Cerebellar nuclear complex (tissue), 1 donor: ENCODE measurements around the gene GOLGA8S.
"Not testable (repeated sequence)": the region's sequence is repeated elsewhere in the genome, so short reads cannot be mapped to it uniquely, and the experiment has no call there.

Experiments used
- DNase-seq, 2 experiments: peaks; one replicate each; lab custom pipeline; 2025; lab: John Stamatoyannopoulos, UW

The GOLGA8S gene, protein sequence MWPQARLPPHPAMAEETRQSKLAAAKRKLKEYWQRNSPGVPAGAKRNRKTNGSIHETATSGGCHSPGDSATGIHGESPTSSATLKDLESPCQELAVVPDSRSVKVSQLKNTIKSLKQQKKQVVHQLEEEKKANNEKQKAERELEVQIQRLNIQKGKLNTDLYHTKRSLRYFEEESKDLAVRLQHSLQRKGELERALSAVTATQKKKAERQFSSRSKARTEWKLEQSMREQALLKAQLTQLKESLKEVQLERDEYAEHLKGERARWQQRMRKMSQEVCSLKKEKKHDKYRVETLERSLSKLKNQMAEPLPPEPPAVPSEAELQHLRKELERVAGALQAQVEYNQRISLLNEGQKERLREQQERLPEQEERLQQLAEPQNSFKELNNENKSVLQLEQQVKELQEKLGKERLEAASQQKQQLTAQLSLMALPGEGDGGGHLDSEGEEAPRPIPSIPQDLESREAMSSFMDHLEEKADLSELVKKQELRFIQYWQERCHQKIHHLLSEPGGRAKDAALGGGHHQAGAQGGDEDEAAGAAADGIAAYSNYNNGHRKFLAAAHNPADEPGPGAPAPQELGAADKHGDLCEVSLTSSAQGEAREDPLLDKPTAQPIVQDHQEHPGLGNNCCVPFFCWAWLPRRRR

DNA sequence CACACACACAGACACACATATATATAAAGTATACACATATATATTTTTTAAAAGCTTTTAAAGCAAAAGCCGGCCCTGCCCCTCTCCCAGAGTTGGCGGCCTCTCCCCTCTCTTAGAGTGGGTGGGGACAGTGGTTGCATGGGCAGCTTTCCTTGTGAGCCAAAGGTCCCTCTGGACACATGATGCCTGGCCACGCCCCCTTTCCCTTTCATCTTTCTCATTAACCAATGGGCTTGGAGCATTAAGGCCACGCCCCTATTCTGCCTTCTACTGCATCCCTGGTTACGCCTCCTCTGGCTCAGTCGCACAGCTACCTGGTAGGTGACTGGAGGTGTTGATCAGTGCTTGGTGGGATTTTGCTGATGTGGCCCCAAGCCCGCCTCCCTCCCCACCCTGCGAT is at the start of gene GOLGA8S:
Gene GOLGA8S (plus strand): TSS at position 301 of the 400 bp plus-strand sequence. CDS start 62 bp downstream, at position 363.
- not testable (repeated sequence) for DNase-seq

DNA sequence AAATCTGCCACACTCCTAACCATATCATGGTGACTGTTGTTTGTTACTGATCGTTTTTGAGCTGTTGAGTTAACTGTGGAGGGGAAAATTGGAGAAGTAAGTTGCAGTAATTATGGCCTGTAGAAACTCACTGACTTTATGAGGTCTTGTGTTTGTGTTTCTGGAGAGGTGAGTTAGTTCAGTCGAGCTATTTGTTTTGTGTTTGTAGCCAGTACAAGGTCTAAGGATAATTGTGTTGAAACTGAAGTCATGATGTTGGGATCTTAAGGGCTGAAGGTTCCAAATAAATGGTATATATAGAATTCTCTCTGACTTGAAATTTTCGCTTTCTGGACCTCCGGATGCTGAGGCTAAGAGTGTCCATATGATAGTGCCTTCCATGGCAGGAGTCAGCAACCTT is 49.7 kb upstream of the GOLGA8S start:
- not testable (repeated sequence) for DNase-seq

DNA sequence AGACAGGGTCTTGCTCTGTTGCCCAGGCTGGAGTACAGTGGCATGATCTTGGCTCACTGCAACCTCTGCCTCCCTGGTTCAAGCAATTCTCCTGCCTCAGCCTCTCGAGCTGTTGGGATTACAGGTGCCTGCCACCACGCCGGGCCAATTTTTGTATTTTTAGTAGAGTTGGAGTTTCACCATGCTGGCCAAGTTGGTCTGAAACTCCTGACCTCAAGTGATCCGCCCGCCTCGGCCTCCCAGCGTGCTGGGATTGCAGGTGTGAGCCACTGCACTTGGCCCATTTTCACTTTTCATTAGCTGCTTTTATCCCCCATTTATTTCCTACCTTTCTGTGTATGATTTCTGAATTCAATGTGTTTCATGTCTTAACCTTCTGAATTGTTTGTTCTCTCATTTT is 48.6 kb upstream of the GOLGA8S start:
- DNase-seq: not testable (repeated sequence)

DNA sequence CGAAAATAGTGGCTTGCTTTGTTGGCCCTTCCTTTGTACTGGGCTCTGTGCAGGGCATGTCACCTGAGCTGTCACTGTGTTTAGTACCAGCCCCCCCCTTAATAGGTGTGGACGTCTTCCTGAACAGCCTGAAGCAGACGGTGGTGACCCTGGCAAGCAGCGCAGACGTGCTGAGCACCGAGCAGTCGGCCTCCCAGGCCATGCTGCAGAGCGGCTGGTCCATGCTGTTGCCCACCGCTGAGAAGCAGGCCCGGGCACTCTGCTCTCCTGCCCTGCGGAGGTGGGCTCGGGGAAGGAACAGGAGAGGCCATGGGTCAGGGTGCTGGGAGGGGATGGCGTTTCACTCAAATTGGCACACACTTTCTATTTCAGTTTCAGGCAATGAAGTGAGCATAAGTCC is 43.3 kb upstream of the GOLGA8S start:
- not testable (repeated sequence) for DNase-seq

DNA sequence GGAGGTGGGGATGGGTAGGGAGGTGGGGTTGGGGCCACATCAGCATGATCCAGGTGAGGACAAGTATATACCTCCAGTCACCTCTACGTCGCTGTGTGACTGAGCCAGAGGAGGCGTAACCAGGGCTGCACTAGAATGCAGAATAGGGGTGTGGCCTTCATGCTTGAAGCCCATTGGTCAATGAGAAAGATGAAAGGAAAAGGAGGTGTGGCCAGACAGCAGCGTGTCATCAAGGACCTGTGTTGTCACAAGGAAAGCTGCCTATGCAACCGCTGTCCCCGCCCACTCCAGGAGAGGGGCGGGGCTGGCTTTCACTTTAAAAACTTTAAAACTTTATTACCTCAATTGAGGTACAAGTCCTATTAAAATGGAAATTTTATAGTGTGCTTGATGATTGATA is 20.5 kb upstream of the GOLGA8S start, which contains the start of gene GOLGA6L26:
Gene GOLGA6L26 (minus strand): TSS at position 101 of the 400 bp plus-strand sequence. CDS start 61 bp downstream, at position 40.
- not testable (repeated sequence) for DNase-seq

DNA sequence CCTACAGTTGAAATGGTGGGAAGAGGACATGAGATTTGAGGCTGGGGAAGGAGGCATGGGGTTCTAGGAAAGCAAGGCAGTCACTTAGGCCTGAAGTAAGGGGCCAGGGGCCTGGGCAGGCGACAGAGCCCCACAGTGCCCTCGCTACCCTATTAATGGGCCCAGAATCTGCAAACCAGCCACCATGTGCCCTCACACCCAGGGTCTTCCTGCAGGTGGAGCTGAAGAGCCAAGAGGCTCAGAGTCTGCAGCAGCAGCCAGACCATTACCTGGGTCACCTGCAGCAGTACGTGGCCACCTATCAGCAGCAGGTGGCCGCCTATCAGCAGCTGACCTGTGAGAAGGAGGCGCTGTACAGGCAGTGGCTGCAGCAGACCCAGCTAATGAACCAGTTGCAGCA is 8.1 kb downstream of the GOLGA8S start:
- DNase-seq: not testable (repeated sequence)

DNA sequence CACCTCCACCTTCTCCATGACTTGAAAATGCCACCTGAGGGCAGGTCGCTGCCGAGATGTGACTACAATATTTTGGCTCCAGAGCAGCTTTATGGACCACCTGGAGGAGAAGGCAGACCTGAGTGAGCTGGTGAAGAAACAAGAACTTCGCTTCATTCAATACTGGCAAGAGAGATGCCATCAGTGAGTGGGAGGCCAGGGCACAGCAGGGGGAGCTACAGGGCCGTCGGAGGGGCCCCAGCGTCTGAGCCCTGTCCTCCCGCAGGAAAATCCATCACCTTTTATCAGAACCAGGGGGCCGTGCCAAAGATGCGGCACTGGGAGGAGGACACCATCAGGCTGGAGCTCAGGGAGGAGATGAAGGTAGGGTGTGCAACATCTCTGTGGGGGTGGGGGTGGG is 9.7 kb downstream of the GOLGA8S start:
- DNase-seq: not testable (repeated sequence)

DNA sequence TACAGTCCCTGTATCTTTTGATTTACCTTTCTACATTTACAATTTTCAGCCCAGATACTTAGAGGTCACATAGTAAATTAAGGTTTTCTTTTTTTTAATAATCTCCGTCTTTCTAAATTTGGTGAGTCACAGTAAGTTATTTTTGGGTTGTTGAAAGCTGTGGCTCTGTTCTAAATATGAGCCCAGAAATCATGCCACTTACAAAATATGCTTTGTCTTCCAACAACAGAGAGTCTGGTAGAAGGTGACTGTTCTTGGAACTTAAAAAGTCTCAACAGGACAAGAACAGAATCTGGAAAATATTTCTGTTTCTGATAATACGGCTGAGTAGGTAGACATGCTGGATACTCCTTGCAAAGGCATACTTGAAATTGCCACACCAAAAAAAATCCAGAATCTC is 16.0 kb downstream of the GOLGA8S start:
- DNase-seq: no peak

DNA sequence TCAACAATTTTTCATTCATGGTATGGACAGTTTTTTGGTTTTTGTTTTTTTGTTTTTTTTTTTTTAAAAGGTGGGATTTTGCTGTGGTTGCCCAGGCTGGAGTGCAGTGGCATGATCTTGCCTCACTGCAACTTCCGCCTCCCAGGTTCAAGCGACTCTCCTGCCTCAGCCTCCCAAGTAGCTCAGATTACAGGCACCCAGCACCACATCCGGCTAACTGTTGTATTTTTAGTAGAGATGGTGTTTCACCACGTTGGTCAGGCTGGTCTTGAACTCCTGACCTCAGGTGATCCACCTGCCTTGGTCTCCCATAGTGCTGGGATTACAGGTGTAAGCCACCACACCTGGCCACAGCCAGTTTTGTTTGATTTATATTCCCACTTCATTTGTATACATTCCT is 16.6 kb downstream of the GOLGA8S start:
- not testable (repeated sequence) for DNase-seq

DNA sequence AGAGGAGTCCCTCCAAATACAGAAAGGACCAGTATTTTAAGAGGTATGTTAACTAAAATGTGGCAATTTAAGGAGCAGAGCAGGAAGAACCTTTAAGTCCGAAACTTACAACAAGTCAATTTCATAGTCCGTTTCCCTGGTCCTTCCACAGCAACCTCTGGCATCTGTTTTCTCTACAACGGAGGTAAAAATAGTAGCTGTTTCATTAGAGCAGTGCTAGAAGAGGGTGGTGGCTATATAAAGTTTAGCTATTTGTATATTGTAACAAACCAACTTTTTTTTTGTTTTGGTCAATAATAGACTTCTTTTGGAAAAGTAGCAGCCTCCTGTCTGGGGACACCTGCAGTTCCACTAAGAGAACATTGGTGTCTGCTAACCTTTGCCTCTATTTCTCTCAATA is 17.3 kb downstream of the GOLGA8S start:
- DNase-seq: not testable (repeated sequence)

DNA sequence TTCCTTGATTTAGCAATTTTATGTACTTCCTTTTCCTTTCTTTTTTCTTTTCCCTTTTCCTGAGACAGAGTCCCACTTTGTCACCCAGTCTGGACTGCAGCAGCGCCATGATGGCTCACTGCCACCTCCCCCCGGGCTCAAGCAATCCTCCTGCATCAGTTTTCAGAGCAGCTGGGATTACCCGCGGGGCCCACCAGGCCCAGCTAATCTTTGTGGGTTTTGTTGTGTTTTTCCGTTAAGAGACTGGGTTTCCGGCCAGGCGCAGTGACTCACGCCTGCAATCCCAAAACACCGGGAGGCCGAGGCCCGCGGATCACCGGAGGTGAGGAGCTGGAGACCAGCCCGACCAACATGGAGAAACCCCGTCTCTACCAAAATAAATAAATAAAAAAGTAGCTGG is 17.7 kb downstream of the GOLGA8S start:
- no peak for DNase-seq

DNA sequence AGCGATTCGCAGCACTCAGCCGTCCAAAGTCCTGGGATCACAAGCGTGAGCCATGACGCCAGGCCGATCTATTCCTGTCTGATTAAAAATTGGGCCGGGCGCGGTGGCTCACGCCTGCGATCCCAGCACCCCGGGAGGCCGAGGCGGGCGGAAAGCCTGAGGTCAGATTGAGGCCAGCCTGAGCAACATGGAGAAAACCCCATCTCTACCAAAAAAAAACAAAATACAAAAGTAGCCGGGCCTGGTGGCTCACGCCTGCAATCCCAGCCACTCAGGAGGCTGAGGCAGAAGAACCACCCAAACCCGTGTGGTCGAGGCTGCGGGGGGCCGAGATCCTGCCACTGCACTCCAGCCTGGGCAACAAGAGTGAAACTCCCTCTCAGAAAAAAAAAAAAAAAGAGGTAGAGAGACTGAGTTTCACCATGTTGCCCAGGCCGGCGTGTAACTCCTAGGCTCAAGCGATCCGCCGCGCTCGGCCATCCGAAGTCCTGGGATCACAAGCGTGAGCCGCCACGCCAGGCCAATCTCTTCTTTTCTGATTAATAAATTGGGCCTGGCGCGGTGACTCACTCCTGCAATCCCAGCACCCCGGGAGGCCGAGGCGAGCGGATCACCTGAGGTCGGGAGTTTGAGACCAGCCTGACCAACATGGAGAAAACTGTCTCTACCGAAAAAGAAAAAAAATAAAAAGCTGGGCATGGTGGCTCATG is 18.5 kb downstream of the GOLGA8S start:
- DNase-seq: not testable (repeated sequence)

DNA sequence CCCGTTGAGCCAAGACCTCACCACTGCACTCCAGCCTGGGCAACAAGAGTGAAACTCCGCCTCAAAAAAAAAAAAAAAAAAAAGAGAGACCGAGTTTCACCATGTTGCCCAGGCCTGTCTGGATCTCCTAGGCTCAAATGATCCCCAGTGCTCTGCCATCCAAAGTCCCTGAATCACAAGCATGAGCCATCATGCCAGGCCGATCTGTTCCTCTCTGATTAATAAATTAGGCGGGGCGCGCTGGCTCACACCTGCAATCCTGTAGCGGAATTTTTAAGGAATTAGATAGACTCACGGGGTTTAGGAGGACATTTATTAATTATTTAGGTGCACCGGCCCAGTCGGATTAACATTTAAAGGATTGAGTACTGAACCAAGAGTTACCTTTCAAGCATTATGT is 19.7 kb downstream of the GOLGA8S start:
- not testable (repeated sequence) for DNase-seq

DNA sequence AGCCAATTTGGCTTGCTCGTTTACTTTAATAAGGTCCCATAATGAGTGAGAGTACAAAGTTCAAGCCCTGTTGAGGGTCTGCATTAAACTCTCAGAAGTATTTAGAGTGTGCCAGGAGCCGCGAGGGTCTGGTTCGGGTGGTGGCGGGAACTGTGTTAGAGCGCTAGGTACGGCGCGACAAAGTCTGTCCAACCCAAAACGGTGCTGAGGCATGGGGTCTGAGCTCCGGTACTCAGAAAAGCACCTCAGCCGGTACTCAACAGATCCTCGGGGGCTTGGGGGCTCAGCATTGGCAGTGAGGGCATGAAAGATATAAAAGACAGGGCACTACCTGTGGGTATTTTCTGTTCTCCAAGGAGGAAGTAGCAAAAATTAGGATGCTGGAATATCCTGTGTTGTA is 24.4 kb downstream of the GOLGA8S start:
- not testable (repeated sequence) for DNase-seq

DNA sequence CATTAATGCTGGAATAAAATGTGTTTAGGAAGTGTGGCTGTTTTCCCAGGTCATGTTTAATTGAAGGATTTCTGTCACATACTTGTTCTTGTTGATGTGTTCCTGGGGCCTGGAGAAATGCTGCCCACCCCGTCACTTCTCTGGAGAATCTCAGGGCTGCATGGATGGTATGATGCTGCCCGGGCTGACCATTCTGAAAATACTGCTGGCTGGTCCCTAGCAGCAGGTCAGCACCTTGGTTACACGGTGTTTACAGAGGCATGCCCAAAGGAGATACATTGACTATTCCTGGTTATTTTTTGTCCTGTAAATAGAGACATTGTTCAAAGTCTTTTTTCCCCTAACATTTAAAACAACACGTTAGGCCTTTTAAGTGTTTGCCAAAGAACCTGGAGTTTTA is 26.2 kb downstream of the GOLGA8S start:
- DNase-seq: not testable (repeated sequence)

DNA sequence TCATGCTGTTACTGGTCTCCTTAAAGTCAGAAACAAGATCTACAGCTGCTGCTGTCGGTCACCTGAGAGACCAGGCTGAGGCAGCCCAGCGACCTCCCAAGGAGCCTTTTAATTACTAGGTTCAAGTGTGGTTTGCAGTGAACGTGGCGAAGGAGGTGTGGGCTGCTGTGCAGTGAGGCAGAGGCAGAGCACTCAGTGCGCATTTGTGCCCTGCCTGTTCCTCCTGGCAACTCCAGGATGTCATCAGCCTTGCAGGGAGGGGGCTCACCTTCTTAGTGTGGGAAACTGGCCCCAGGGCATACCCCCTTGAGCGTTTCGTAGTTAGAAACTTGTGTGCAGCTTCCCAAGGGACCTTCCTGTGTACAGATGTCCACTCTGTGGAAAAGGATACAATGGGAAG is 26.6 kb downstream of the GOLGA8S start:
- not testable (repeated sequence) for DNase-seq

DNA sequence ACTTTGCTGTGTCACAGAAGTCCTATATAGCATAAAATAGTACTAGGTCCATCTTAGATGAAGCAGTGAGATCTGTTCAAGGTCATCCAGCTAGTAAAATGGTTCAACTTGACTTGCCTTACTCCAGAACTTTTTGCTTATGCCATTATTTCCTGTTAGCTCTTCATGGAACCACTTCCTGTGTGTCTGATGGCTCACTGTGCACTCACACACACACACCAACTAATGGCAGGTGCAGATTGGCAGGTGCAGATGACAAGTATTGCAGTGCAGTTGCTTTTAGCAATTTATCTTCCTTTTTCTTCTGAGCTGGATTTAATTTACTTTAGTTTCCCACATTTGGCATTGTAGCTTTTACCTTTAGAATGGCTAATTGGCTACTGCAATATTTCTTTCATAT is 29.8 kb downstream of the GOLGA8S start:
- no peak for DNase-seq

DNA sequence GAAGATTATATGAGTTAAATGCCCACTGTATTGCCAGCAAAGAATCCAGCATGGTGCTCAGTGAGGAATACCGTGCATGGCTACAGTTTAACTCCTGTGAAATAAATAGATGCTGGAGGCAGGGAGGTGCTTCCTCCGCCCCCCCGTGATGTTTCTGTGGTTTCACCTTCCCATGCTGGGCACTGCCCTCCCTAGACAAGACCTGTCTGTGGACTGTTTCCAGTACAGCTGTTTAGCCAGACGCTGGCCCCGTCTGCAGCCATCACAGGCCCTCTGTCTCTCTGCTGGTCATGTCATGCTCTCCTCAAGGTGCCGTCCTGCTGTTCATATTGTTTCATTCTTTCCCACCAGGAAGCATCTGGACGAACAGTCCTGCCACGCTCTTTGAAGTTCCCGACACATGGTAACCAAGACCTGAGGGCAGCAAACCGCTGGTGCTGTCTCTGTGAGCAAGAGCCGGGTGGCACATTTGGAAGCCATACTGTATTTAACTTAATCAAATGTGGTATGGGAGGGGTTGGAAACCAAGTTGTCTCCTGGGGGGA is 31.4 kb downstream of the GOLGA8S start:
- DNase-seq: no peak

DNA sequence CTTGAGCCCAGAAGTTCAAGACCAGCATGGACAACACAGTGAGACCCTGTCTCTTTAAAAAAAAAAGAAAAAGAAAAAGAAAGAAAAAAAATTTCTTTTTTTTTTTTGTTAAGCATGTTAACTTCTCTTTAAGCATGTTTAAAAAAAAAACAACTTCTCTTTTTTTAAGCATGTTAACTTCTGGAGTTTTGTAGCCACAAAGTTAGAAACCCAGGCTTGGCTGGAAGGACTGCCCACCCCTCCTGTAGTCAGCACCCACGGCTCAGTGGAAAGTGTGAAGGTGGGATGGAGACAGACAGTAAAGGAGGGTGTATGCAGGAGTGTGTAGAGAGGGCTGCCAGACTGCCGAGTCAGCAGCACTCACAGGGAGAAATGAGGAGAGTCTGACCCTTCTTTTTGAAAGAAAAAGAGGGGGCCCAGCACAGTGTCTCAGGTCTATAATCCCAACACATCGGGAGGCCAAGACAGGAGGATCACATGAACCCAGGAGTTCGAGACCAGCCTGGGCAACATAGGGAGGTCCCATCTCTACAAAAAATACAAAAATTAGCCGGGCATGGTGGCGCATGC is 33.2 kb downstream of the GOLGA8S start:
- DNase-seq: no peak

DNA sequence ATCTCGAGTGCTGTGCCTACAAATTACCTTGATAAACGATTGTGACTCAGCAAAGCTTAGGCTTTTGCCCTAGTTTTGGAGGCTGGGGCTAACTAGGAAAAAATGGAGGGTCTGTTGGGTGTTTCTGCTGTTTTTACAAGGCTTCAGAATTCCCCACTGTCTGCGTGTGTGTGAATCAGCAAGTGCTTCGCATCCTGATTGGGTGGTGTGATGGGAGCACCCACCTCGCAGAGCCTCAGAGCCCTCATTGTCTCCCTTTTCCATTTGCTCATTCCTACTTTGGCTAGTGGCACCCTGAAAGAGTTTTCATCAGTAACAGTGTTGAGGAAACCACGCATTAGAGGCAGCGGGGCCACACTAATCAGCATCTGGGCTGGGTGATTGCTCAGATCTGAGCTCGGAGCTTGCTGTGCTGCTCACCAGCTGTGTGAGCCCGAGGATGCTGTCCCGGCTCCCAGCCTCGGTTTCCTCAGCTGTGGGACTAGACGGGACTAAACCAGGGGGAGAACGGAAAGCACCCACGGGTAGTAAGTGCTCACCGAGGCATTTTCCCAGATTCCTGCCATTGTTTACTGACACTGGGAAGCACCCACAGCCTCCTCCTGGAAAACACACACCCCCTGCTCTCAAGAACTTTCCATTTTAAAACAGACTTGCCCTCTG is 40.6 kb downstream of the GOLGA8S start:
- no peak for DNase-seq

DNA sequence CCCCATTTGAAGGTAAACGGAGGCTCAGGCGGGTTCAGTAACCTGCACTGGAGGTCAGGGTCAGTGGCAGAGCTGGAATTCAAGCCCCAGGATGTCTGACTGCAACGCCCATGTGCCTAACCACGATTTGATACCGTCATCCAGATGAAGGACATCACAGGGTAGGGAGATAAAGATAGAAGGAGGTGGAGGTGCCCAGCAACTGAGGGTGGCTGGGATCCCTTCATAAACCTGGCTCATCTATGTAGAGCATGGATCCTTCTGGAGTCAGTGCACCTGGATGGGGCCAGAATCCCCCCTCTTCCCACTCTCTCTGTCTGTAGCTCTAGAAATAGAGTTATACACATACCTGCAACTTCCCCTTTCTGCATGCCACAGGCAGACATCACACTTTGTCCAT is 41.3 kb downstream of the GOLGA8S start:
- no peak for DNase-seq
